ENCODE data around the gene KRTAP5-9.
"Not testable (repeated sequence)": the region's sequence is repeated elsewhere in the genome, so short reads cannot be mapped to it uniquely, and the experiment has no call there.

DNA sequence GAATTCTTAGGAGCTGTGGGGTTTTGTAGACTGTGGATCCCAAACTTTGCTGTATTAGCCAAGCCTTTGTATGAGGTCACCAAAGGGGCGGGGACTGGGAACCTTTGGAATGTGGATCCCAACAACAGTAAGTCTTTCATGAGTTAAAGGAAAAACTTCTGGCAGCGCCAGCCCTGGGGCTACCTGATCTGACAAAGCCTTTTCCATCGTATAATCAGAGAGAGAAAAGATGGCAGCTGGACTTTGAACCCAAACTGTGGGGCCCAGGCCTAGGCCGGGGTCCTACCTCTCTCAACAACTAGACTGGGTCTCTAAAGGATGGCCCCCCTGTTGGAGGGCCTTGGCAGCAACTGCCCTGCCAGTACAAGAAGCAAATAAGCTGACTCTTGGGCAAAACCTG, 40.1 kb downstream of the KRTAP5-9 start:
- TF ChIP-seq, protein P1, sequence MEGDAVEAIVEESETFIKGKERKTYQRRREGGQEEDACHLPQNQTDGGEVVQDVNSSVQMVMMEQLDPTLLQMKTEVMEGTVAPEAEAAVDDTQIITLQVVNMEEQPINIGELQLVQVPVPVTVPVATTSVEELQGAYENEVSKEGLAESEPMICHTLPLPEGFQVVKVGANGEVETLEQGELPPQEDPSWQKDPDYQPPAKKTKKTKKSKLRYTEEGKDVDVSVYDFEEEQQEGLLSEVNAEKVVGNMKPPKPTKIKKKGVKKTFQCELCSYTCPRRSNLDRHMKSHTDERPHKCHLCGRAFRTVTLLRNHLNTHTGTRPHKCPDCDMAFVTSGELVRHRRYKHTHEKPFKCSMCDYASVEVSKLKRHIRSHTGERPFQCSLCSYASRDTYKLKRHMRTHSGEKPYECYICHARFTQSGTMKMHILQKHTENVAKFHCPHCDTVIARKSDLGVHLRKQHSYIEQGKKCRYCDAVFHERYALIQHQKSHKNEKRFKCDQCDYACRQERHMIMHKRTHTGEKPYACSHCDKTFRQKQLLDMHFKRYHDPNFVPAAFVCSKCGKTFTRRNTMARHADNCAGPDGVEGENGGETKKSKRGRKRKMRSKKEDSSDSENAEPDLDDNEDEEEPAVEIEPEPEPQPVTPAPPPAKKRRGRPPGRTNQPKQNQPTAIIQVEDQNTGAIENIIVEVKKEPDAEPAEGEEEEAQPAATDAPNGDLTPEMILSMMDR (conservative IDR thresholded peaks at IDR 0.05; ENCODE audit: low read depth, low read length), result not testable (repeated sequence)
- not testable (repeated sequence) for TF ChIP-seq EZH2 (IDR thresholded peaks at IDR 0.05; ENCODE audit: borderline replicate concordance, low read depth, low read length, poor library complexity, severe bottlenecking)

Measured in A673 (cell line).